Ureter (tissue), 1 donor: ENCODE results near the gene CCER1. TPM values are rescaled to one million over a fixed set of nuclear protein-coding genes. Genes with fewer than 3 reads are reported as not detected.

ENCODE experiments used
- DNase-seq: peaks from one replicate; pipeline ENCODE4 v3.0.0-alpha.2; 2020; ENCODE audit warnings: low spot score
- total RNA-seq: library from RNA; stranded (reverse); gene quantifications from one replicate; pipeline ENCODE4 v1.2.4, GENCODE V29; 2023
- donor health status: DM: yes; HTN: yes; CAD: no.

CCER1 gene
- total RNA-seq, 1 donor from 2014 or later: not detected

- DNase-seq: no peak
Measured at GRCh38 chr12:90920222-90920621, 34.8 kb downstream of the CCER1 start.

GRCh38 chr12:90917431-90917830, 37.5 kb downstream of the CCER1 start:
- DNase-seq: no peak

DNA sequence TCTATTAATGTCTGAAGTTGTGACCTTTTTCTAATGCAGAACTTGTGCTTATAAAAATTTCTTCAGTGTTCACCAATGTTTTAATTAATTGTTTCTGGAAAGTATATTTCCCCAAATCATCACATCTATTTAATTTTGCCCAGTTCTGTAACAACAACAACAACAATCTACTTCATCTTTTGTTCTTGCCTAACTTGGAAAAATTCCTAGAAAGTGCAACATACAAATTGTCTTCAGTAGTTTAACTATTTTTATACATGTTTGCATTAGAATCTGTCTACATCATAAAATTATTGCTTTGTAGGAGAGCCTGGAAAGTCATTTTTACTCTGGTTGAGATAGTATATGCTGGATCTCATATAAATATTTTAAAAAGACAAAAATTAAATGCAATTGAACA, 38.5 kb downstream of the CCER1 start:
- no peak for DNase-seq

GRCh38 chr12:90915353-90915752, 39.6 kb downstream of the CCER1 start:
- no peak for DNase-seq

- DNase-seq: no peak
Measured at GRCh38 chr12:90910958-90911357, 44.0 kb downstream of the CCER1 start.

- DNase-seq: no peak
Measured at GRCh38 chr12:90909069-90909770, 45.8 kb downstream of the CCER1 start.

DNA sequence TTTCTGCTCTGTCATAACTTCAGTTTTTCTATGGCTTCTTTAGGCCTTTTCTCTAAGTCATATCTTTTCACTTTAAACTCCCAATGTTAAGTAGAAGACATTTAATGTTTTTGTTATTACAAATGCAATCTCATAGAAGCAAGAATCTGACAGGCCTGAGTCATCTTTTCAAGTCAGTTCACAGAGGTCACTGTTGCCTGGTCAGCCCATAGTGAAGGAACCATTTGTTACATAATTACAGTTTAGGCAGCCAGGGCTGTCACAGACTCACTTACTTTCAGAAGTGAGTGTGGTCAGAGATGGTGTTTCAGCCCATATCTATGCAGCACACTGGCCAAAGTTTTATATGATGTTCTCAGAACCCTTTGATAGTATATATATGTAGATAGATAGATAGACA, 46.5 kb downstream of the CCER1 start:
- DNase-seq: no peak

DNA sequence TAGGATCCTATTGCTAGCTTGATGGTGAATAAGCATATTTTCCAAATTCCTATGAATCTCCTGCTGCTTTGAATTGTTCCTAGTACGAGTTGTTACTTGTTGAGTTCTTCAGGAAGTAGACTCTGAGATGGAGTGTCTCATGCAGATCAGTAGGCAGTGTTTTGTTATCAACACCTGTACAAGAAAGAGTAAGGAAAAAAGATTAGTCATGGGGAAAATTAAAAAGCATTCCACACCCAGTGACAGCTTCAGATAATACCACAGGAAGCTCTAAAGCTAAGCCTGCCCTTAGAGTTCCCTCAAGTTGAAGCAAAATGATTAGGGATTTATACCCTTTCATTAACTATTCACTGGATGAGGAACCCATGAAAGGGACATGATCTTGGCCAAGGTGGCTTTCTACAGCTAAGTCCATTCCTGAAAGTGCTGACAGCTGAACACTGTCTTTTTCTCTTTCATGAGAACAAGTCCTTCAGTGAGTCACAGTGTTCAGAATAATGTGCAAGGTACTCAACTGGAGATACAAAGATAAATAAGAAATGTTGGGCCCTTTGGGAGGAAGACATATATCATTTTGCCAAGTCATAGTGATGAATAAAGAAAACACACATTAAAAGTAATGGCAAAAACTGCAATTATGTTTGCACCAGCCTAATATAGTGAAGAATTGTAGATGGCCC, 49.1 kb downstream of the CCER1 start:
- no peak for DNase-seq

GRCh38 chr12:90902596-90902995, 52.4 kb downstream of the CCER1 start:
- DNase-seq: no peak

Other genes with a start within 250 kb of the CCER1 start
- not detected for gene EPYC, start 49.8 kb upstream of the CCER1 start, total RNA-seq
- gene KERA, start 102.8 kb upstream of the CCER1 start, total RNA-seq: not detected
- gene LUM, start 156.3 kb upstream of the CCER1 start, total RNA-seq: 104 TPM
- gene DCN, start 227.6 kb upstream of the CCER1 start, total RNA-seq: 540 TPM